GM23338 (cell line): ENCODE results near the gene FOCAD. TPM values are rescaled to one million over a fixed set of nuclear protein-coding genes. Genes with fewer than 3 reads are reported as not detected.

ENCODE experiments used
- ATAC-seq: fragments of 200-7000 bp; cut with Tn5 transposase; 3 replicates; pipeline ENCODE4 v1.9.1; 2020
- DNase-seq: peaks from one replicate; pipeline ENCODE4 v3.0.0-alpha.2; 2015; ENCODE audit warnings: low spot score
- H2AFZ ChIP-seq: fragments of 200-600 bp; sonication (generic); 2 replicates; pipeline ENCODE4 v1.8.0; 2016; ENCODE audit warnings: antibody characterized with exemption, mild to moderate bottlenecking, moderate library complexity
- H3F3A ChIP-seq: fragments of 200-600 bp; sonication (generic); replicated peaks from 2 replicates; pipeline ENCODE4 v1.8.0; 2017; ENCODE audit warnings: antibody characterized with exemption, mixed run types, low read depth
- H3K27ac ChIP-seq: fragments of 200-600 bp; sonication (generic); 2 replicates; pipeline ENCODE4 v1.6.1; 2016; ENCODE audit warnings: low read depth
- H3K27me3 ChIP-seq: fragments of 200-600 bp; sonication (generic); 2 replicates; pipeline ENCODE4 v1.8.0; 2016; ENCODE audit warnings: mild to moderate bottlenecking, mixed run types, moderate library complexity; ENCODE audit not compliant: insufficient read depth
- H3K36me3 ChIP-seq: fragments of 200-600 bp; sonication (generic); 2 replicates; pipeline ENCODE4 v1.8.0; 2016; ENCODE audit warnings: mild to moderate bottlenecking; ENCODE audit not compliant: insufficient read depth
- H3K4me1 ChIP-seq: fragments of 200-600 bp; sonication (generic); 2 replicates; pipeline ENCODE4 v1.8.0; 2016; ENCODE audit warnings: mild to moderate bottlenecking, moderate library complexity; ENCODE audit not compliant: insufficient read depth
- H3K4me2 ChIP-seq: fragments of 200-600 bp; sonication (generic); 2 replicates; pipeline ENCODE4 v1.7.1; 2017; ENCODE audit warnings: mixed run types
- H3K4me3 ChIP-seq: fragments of 200-600 bp; sonication (generic); 2 replicates; pipeline ENCODE4 v1.6.1; 2016; ENCODE audit warnings: mixed run types
- H3K79me2 ChIP-seq: fragments of 200-600 bp; sonication (generic); replicated peaks from 2 replicates; pipeline ENCODE4 v1.8.0; 2017; ENCODE audit warnings: mild to moderate bottlenecking; ENCODE audit not compliant: insufficient read depth
- H3K9me2 ChIP-seq: fragments of 200-600 bp; sonication (generic); 2 replicates; pipeline ENCODE4 v1.8.0; 2017; ENCODE audit not compliant: insufficient read depth
- H4K20me1 ChIP-seq: fragments of 200-600 bp; sonication (generic); replicated peaks from 2 replicates; pipeline ENCODE4 v1.8.0; 2017; ENCODE audit warnings: mild to moderate bottlenecking; ENCODE audit not compliant: insufficient read depth
- H3K27ac Mint-ChIP-seq: 2 replicates; pipeline ENCODE4 v1.8.0; 2020; ENCODE audit warnings: inconsistent platforms, mild to moderate bottlenecking, moderate library complexity, mixed read lengths
- H3K27me3 Mint-ChIP-seq: 3 replicates; pipeline ENCODE4 v1.8.0; 2022; ENCODE audit warnings: low read depth, mild to moderate bottlenecking, moderate library complexity, mixed read lengths, inconsistent platforms; ENCODE audit not compliant: insufficient read depth, poor library complexity
- H3K36me3 Mint-ChIP-seq: 3 replicates; pipeline ENCODE4 v1.8.0; 2021; ENCODE audit warnings: low read depth, mild to moderate bottlenecking, inconsistent platforms, moderate library complexity, mixed read lengths
- H3K4me1 Mint-ChIP-seq: 3 replicates; pipeline ENCODE4 v1.8.0; 2020; ENCODE audit warnings: mild to moderate bottlenecking, inconsistent platforms, mixed read lengths
- H3K4me3 Mint-ChIP-seq: 3 replicates; pipeline ENCODE4 v1.8.0; 2021; ENCODE audit warnings: moderate library complexity, mild to moderate bottlenecking, inconsistent platforms, mixed read lengths
- H3K9me3 Mint-ChIP-seq: 3 replicates; pipeline ENCODE4 v1.8.0; 2020; ENCODE audit warnings: moderate library complexity, mild to moderate bottlenecking, inconsistent platforms, mixed read lengths
- CREB1 ChIP-seq: fragments of 250-450 bp; sonication (Bioruptor Pico); IDR thresholded peaks from 2 replicates; pipeline ENCODE4 v1.5.0; 2020; ENCODE audit warnings: low read depth, mild to moderate bottlenecking, moderate library complexity
- EZH2 ChIP-seq: fragments of 200-600 bp; sonication (generic); IDR thresholded peaks from one replicate; pipeline ENCODE4 v1.8.0; 2017; ENCODE audit warnings: antibody characterized with exemption, mild to moderate bottlenecking, low read depth; ENCODE audit not compliant: unreplicated experiment
- EZH2phosphoT487 ChIP-seq: fragments of 200-600 bp; sonication (generic); IDR thresholded peaks from one replicate; pipeline ENCODE4 v1.8.1; 2018; ENCODE audit warnings: antibody characterized with exemption; ENCODE audit not compliant: unreplicated experiment
- JUNB ChIP-seq: IDR thresholded peaks from one replicate; pipeline ENCODE4 v1.6.1; 2016; ENCODE audit warnings: antibody characterized with exemption; ENCODE audit not compliant: unreplicated experiment
- NANOG ChIP-seq: IDR thresholded peaks from 2 replicates; pipeline ENCODE4 v1.6.1; 2016; ENCODE audit warnings: antibody characterized with exemption, borderline replicate concordance
- POLR2AphosphoS5 ChIP-seq: IDR thresholded peaks from 2 replicates; pipeline ENCODE4 v1.6.1; 2016; ENCODE audit warnings: antibody characterized with exemption, low read depth
- STAT1 ChIP-seq: IDR thresholded peaks from one replicate; pipeline ENCODE4 v1.6.1; 2016; ENCODE audit warnings: antibody characterized with exemption; ENCODE audit not compliant: unreplicated experiment
- ZNF114 ChIP-seq: fragments of 250-450 bp; sonication (Bioruptor Pico); IDR thresholded peaks from 2 replicates; pipeline ENCODE4 v1.5.0; 2020; ENCODE audit warnings: mild to moderate bottlenecking, moderate library complexity
- ZNF331 ChIP-seq: fragments of 250-450 bp; sonication (Bioruptor Pico); IDR thresholded peaks from 2 replicates; pipeline ENCODE4 v1.5.0; 2020; ENCODE audit warnings: low read depth, mild to moderate bottlenecking, moderate library complexity
- polyA plus RNA-seq: library from polyadenylated mRNA; unstranded; fragments of >200 nt; fragmentation: Nextera tagmentation; extraction: Ambion mirVana; gene quantifications from 2 replicates; pipeline ENCODE4 v1.2.1, GENCODE V29; 2016
- total RNA-seq: library from RNA; depleted of rRNA; stranded (reverse); fragments of >200 nt; shearing (Covaris generic); gene quantifications from 2 replicates; pipeline ENCODE4 v1.2.3, GENCODE V29; 2014
- TF ChIP-seq, protein P1 (sequence below): IDR thresholded peaks from 2 replicates; pipeline ENCODE4 v1.6.1; 2016; ENCODE audit warnings: antibody characterized with exemption
- TF ChIP-seq, protein P2 (sequence below): fragments of 250-450 bp; sonication (Bioruptor Pico); IDR thresholded peaks from 2 replicates; pipeline ENCODE4 v1.5.0; 2020; ENCODE audit warnings: mild to moderate bottlenecking, moderate library complexity
- TF ChIP-seq, protein P3 (sequence below): IDR thresholded peaks from one replicate; pipeline ENCODE4 v1.6.1; 2018; ENCODE audit warnings: antibody characterized with exemption; ENCODE audit not compliant: unreplicated experiment
- TF ChIP-seq, protein P4 (sequence below), 2 experiments: fragments of 200-600 bp in 1 of 2; sonication (generic) in 1 of 2; conservative IDR thresholded peaks; 2 replicates each; pipeline versions ENCODE4 v1.5.1 to v1.6.1; 2016 to 2017; ENCODE audit warnings: antibody characterized with exemption in 2 of 2, low read depth in 2 of 2, mild to moderate bottlenecking in 2 of 2, moderate library complexity in 1 of 2

Gene FOCAD
- total and polyA plus RNA-seq, 2 experiments from 2014 or later = 13.7 to 66.5 TPM

DNA sequence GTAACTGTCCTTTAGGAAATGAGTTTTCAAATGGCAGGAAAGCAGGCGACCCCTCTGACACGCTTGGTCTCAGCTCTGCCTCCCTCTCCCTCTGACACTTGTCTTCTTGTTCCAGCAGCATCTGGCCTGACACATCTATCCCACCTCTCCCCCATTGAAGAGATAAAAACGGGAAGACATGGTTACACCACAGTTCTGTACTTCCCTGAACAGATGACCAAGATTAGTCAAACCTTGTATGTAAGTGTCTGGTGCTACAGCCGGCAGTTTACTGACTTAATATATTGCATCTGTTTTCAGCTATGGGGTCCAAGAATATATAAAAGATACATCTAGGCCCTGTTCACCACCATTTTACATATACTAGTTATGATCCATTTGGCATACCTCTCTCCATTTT, 32.1 kb upstream of the FOCAD start:
- Histone ChIP-seq H3K9me2 (no peaks in the 10 kb centered on the region), H3K27me3 (no peaks in the 10 kb centered on the region), H3K27ac (no peak overlapping the region), H3F3A (no peaks in the 10 kb centered on the region), H4K20me1 (no peaks in the 10 kb centered on the region), H3K4me2 (no peak overlapping the region), H3K4me1 (no peaks in the 10 kb centered on the region), H3K4me3 (no peak overlapping the region), H3K79me2 (no peaks in the 10 kb centered on the region), H3K36me3 (no peaks in the 10 kb centered on the region), H2AFZ (no peak overlapping the region)
- H3K27me3 Mint-ChIP-seq = no peaks in the 10 kb centered on the region
- H3K27ac Mint-ChIP-seq = no peak overlapping the region
- H3K9me3 Mint-ChIP-seq = no peaks in the 10 kb centered on the region; the same call in 2 of the 3 replicates
- peaks cover 3% of the 10 kb centered on the region; the same call in 2 of the 3 replicates for H3K4me1 Mint-ChIP-seq
- no peak overlapping the region for H3K4me3 Mint-ChIP-seq
- H3K36me3 Mint-ChIP-seq = 0 out of 3 replicates have a peak, but pooled peaks cover 6% of the 10 kb centered on the region
- no peak for TF ChIP-seq STAT1
- no peak for TF ChIP-seq ZNF331 (CRISPR knock-in tag)
- no peak for TF ChIP-seq EZH2
- TF ChIP-seq, protein P1, sequence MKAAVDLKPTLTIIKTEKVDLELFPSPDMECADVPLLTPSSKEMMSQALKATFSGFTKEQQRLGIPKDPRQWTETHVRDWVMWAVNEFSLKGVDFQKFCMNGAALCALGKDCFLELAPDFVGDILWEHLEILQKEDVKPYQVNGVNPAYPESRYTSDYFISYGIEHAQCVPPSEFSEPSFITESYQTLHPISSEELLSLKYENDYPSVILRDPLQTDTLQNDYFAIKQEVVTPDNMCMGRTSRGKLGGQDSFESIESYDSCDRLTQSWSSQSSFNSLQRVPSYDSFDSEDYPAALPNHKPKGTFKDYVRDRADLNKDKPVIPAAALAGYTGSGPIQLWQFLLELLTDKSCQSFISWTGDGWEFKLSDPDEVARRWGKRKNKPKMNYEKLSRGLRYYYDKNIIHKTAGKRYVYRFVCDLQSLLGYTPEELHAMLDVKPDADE = no peak
- TF ChIP-seq EZH2phosphoT487 = no peak
- no peak for TF ChIP-seq POLR2AphosphoS5
- TF ChIP-seq ZNF114 (CRISPR knock-in tag) = no peak
- no peak for TF ChIP-seq JUNB
- TF ChIP-seq NANOG = no peak
- no peak for TF ChIP-seq CREB1 (CRISPR knock-in tag)
- TF ChIP-seq, protein P2, sequence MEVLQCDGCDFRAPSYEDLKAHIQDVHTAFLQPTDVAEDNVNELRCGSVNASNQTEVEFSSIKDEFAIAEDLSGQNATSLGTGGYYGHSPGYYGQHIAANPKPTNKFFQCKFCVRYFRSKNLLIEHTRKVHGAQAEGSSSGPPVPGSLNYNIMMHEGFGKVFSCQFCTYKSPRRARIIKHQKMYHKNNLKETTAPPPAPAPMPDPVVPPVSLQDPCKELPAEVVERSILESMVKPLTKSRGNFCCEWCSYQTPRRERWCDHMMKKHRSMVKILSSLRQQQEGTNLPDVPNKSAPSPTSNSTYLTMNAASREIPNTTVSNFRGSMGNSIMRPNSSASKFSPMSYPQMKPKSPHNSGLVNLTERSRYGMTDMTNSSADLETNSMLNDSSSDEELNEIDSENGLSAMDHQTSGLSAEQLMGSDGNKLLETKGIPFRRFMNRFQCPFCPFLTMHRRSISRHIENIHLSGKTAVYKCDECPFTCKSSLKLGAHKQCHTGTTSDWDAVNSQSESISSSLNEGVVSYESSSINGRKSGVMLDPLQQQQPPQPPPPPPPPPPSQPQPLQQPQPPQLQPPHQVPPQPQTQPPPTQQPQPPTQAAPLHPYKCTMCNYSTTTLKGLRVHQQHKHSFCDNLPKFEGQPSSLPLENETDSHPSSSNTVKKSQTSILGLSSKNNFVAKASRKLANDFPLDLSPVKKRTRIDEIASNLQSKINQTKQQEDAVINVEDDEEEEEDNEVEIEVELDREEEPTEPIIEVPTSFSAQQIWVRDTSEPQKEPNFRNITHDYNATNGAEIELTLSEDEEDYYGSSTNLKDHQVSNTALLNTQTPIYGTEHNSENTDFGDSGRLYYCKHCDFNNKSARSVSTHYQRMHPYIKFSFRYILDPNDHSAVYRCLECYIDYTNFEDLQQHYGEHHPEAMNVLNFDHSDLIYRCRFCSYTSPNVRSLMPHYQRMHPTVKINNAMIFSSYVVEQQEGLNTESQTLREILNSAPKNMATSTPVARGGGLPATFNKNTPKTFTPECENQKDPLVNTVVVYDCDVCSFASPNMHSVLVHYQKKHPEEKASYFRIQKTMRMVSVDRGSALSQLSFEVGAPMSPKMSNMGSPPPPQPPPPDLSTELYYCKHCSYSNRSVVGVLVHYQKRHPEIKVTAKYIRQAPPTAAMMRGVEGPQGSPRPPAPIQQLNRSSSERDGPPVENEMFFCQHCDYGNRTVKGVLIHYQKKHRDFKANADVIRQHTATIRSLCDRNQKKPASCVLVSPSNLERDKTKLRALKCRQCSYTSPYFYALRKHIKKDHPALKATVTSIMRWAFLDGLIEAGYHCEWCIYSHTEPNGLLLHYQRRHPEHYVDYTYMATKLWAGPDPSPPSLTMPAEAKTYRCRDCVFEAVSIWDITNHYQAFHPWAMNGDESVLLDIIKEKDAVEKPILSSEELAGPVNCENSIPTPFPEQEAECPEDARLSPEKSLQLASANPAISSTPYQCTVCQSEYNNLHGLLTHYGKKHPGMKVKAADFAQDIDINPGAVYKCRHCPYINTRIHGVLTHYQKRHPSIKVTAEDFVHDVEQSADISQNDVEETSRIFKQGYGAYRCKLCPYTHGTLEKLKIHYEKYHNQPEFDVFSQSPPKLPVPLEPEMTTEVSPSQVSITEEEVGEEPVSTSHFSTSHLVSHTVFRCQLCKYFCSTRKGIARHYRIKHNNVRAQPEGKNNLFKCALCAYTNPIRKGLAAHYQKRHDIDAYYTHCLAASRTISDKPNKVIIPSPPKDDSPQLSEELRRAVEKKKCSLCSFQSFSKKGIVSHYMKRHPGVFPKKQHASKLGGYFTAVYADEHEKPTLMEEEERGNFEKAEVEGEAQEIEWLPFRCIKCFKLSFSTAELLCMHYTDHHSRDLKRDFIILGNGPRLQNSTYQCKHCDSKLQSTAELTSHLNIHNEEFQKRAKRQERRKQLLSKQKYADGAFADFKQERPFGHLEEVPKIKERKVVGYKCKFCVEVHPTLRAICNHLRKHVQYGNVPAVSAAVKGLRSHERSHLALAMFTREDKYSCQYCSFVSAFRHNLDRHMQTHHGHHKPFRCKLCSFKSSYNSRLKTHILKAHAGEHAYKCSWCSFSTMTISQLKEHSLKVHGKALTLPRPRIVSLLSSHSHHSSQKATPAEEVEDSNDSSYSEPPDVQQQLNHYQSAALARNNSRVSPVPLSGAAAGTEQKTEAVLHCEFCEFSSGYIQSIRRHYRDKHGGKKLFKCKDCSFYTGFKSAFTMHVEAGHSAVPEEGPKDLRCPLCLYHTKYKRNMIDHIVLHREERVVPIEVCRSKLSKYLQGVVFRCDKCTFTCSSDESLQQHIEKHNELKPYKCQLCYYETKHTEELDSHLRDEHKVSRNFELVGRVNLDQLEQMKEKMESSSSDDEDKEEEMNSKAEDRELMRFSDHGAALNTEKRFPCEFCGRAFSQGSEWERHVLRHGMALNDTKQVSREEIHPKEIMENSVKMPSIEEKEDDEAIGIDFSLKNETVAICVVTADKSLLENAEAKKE (CRISPR knock-in tag) = no peak
- TF ChIP-seq, protein P3, sequence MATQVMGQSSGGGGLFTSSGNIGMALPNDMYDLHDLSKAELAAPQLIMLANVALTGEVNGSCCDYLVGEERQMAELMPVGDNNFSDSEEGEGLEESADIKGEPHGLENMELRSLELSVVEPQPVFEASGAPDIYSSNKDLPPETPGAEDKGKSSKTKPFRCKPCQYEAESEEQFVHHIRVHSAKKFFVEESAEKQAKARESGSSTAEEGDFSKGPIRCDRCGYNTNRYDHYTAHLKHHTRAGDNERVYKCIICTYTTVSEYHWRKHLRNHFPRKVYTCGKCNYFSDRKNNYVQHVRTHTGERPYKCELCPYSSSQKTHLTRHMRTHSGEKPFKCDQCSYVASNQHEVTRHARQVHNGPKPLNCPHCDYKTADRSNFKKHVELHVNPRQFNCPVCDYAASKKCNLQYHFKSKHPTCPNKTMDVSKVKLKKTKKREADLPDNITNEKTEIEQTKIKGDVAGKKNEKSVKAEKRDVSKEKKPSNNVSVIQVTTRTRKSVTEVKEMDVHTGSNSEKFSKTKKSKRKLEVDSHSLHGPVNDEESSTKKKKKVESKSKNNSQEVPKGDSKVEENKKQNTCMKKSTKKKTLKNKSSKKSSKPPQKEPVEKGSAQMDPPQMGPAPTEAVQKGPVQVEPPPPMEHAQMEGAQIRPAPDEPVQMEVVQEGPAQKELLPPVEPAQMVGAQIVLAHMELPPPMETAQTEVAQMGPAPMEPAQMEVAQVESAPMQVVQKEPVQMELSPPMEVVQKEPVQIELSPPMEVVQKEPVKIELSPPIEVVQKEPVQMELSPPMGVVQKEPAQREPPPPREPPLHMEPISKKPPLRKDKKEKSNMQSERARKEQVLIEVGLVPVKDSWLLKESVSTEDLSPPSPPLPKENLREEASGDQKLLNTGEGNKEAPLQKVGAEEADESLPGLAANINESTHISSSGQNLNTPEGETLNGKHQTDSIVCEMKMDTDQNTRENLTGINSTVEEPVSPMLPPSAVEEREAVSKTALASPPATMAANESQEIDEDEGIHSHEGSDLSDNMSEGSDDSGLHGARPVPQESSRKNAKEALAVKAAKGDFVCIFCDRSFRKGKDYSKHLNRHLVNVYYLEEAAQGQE = no peak
- TF ChIP-seq, protein P4, sequence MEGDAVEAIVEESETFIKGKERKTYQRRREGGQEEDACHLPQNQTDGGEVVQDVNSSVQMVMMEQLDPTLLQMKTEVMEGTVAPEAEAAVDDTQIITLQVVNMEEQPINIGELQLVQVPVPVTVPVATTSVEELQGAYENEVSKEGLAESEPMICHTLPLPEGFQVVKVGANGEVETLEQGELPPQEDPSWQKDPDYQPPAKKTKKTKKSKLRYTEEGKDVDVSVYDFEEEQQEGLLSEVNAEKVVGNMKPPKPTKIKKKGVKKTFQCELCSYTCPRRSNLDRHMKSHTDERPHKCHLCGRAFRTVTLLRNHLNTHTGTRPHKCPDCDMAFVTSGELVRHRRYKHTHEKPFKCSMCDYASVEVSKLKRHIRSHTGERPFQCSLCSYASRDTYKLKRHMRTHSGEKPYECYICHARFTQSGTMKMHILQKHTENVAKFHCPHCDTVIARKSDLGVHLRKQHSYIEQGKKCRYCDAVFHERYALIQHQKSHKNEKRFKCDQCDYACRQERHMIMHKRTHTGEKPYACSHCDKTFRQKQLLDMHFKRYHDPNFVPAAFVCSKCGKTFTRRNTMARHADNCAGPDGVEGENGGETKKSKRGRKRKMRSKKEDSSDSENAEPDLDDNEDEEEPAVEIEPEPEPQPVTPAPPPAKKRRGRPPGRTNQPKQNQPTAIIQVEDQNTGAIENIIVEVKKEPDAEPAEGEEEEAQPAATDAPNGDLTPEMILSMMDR (conservative IDR thresholded peaks at IDR 0.05; ENCODE audit: low read depth in 2 of 2) = no peak
- ATAC-seq (no peak), DNase-seq (no peak)
